B cell (primary cell): ENCODE data around the gene LIN7A. TPM values are rescaled to one million over a fixed set of nuclear protein-coding genes. Genes with fewer than 3 reads are reported as not detected.
"Not testable (repeated sequence)": the region's sequence is repeated elsewhere in the genome, so short reads cannot be mapped to it uniquely, and the experiment has no call there.

Experiments used
- ATAC-seq: fragments of 200-7000 bp; cut with Tn5 transposase; one replicate; pipeline ENCODE4 v1.10.0; 2021; ENCODE audit warnings: low read depth, mild to moderate bottlenecking, moderate number of reproducible peaks, moderate library complexity
- CTCF ChIA-PET: fragments of 350-600 bp; sonication (Branson Sonifier 250); formaldehyde crosslinking; loops from one replicate; lab custom pipeline; 2021; ENCODE audit warnings: antibody characterized with exemption, inconsistent platforms; lab: Charles Lee
- POLR2A ChIA-PET: fragments of 350-600 bp; sonication (Branson Sonifier 250); formaldehyde crosslinking; loops from one replicate; lab custom pipeline; 2021; ENCODE audit warnings: antibody characterized with exemption; lab: Charles Lee
- DNase-seq: peaks from one replicate; pipeline ENCODE4 v3.0.0; 2013
- H2AFZ ChIP-seq: 2 replicates; pipeline ENCODE4 v1.6.1; 2012; ENCODE audit warnings: mild to moderate bottlenecking, low read depth, low read length; ENCODE audit not compliant: insufficient read depth, poor library complexity, severe bottlenecking
- H3K27ac ChIP-seq, 2 donors: 1 replicate in 1 of 2; 2 replicates in 1 of 2; pipeline ENCODE4 v1.5.1; 2012 to 2013; ENCODE audit warnings: low read length in 2 of 2, mild to moderate bottlenecking in 2 of 2, moderate library complexity in 1 of 2
- H3K27me3 ChIP-seq, 4 experiments: fragments of 200-600 bp in 1 of 4; sonication (generic) in 1 of 4; replicated peaks in 1 of 4; 1 replicate in 2 of 4; 2 replicates in 2 of 4; pipeline versions ENCODE4 v1.6.1 to v1.7.0; 2013 to 2016; ENCODE audit warnings: low read length in 3 of 4, mild to moderate bottlenecking in 2 of 4, mixed read lengths in 1 of 4, moderate library complexity in 1 of 4; ENCODE audit not compliant: insufficient read depth in 4 of 4, control insufficient read depth in 3 of 4; ENCODE audit errors: control extremely low read depth in 1 of 4
- H3K36me3 ChIP-seq, 2 experiments: replicated peaks in 1 of 2; 1 replicate in 1 of 2; 2 replicates in 1 of 2; pipeline versions ENCODE4 v1.6.1 to v1.7.1; 2013; ENCODE audit warnings: low read length in 1 of 2; ENCODE audit not compliant: insufficient read depth in 2 of 2, control insufficient read depth in 1 of 2; ENCODE audit errors: control extremely low read depth in 1 of 2, extremely low read depth in 1 of 2
- H3K4me1 ChIP-seq, 2 donors: fragments of 200-600 bp in 1 of 2; sonication (generic) in 1 of 2; 1 replicate in 1 of 2; 2 replicates in 1 of 2; pipeline versions ENCODE4 v1.5.1 to v1.6.1; 2013 to 2017; ENCODE audit warnings: low read length in 2 of 2; ENCODE audit not compliant: control insufficient read depth in 2 of 2, insufficient read depth in 2 of 2
- H3K4me2 ChIP-seq: replicated peaks from 2 replicates; pipeline ENCODE3; 2012; ENCODE audit warnings: mild to moderate bottlenecking, low read depth, low read length; ENCODE audit not compliant: poor library complexity, severe bottlenecking
- H3K4me3 ChIP-seq, 5 experiments: fragments of 200-600 bp in 1 of 5; sonication (generic) in 1 of 5; 1 replicate in 3 of 5; 2 replicates in 2 of 5; pipeline versions ENCODE4 v1.5.1 to v1.7.0; 2011 to 2016; ENCODE audit warnings: low read length in 4 of 5, mild to moderate bottlenecking in 4 of 5, low read depth in 2 of 5, control low read depth in 1 of 5, moderate library complexity in 1 of 5; ENCODE audit not compliant: insufficient read depth in 1 of 5; ENCODE audit errors: control extremely low read depth in 1 of 5, extremely low read depth in 1 of 5
- H3K79me2 ChIP-seq: fragments of 200-600 bp; sonication (generic); one replicate; pipeline ENCODE4 v1.6.0; 2016; ENCODE audit warnings: low read length; ENCODE audit not compliant: control insufficient read depth, insufficient read depth
- H3K9ac ChIP-seq: fragments of 200-600 bp; sonication (generic); 2 replicates; pipeline ENCODE4 v1.6.1; 2017; ENCODE audit warnings: mild to moderate bottlenecking, low read length, moderate library complexity
- H3K9me3 ChIP-seq, 3 donors: one replicate each; pipeline versions ENCODE4 v1.6.1 to v1.7.1; 2013; ENCODE audit warnings: low read length in 2 of 3; ENCODE audit not compliant: control insufficient read depth in 2 of 3, insufficient read depth in 1 of 3; ENCODE audit errors: control extremely low read depth in 1 of 3
- H4K20me1 ChIP-seq: 2 replicates; pipeline ENCODE4 v1.6.0; 2012; ENCODE audit warnings: mild to moderate bottlenecking, low read length; ENCODE audit not compliant: insufficient read depth, control insufficient read depth, poor library complexity, severe bottlenecking
- H3K27ac Mint-ChIP-seq: one replicate; pipeline ENCODE4 v1.8.0; 2021; ENCODE audit warnings: mixed read lengths
- H3K27me3 Mint-ChIP-seq: one replicate; pipeline ENCODE4 v1.8.0; 2021; ENCODE audit warnings: mixed read lengths
- H3K4me1 Mint-ChIP-seq: one replicate; pipeline ENCODE4 v1.8.0; 2021; ENCODE audit warnings: mixed read lengths
- H3K4me3 Mint-ChIP-seq: one replicate; pipeline ENCODE4 v1.8.0; 2021; ENCODE audit warnings: mixed read lengths
- H3K9me3 Mint-ChIP-seq: one replicate; pipeline ENCODE4 v1.8.0; 2022; ENCODE audit warnings: mixed read lengths; ENCODE audit not compliant: insufficient read depth
- CTCF ChIP-seq: fragments of 200-600 bp; IDR thresholded peaks from one replicate; pipeline ENCODE4 v1.8.0; 2022; ENCODE audit warnings: antibody characterized with exemption, mild to moderate bottlenecking
- EZH2 ChIP-seq: IDR thresholded peaks from 2 replicates; pipeline ENCODE4 v1.6.1; 2012; ENCODE audit warnings: borderline replicate concordance, low read depth, mild to moderate bottlenecking, moderate library complexity, low read length; ENCODE audit not compliant: insufficient read depth, poor library complexity, severe bottlenecking
- WGBS: methylation state at CpG from one replicate; pipeline ENCODE4 v1.1.5; 2013; ENCODE audit warnings: missing lambda C conversion rate; ENCODE audit not compliant: insufficient coverage; 5-methylcytosine and 5-hydroxymethylcytosine counted together
- intact Hi-C: fragments of 100-400 bp; cut with micrococcal nuclease; formaldehyde crosslinking; loops from one replicate; pipeline ENCODE4 v1.10.0; 2022
- polyA plus RNA-seq: library from polyadenylated mRNA; depleted of rRNA; stranded (reverse); fragments of >200 nt; gene quantifications from 2 replicates; pipeline ENCODE4 v1.2.3, GENCODE V29; 2012
- total RNA-seq, 2 donors: library from RNA; stranded (reverse); fragments of 120-200 nt in 1 of 2; gene quantifications; 1 replicate in 1 of 2; 2 replicates in 1 of 2; pipeline versions ENCODE4 v1.2.3 to v1.2.4, GENCODE V29; 2013 to 2022

LIN7A gene
- total and polyA plus RNA-seq, 2 donors (not counting 1 experiment from before 2014, with no cell fraction given), result 0.10 TPM; not detected in 1

GRCh38 chr12:80792861-80793260 lies 144.9 kb downstream of the LIN7A start:
- no peaks in the 10 kb centered on the region for H3K4me1 ChIP-seq
- no peak overlapping the region for H3K4me3 ChIP-seq
- no peak overlapping the region for H2AFZ ChIP-seq
- DNase-seq, result no peak
- no peaks in the 10 kb centered on the region for H3K36me3 ChIP-seq
- ChIA-PET CTCF (no interaction called here), POLR2A (no interaction called here)
- no peak for TF ChIP-seq CTCF
- no peak for TF ChIP-seq EZH2
- no peak overlapping the region for H3K27ac ChIP-seq
- no peak overlapping the region for H3K4me3 Mint-ChIP-seq
- no peaks in the 10 kb centered on the region for H3K79me2 ChIP-seq
- H3K9me3 ChIP-seq, result peaks cover 0 to 5% (median 0%) of the 10 kb centered on the region in 3 donors
- no peaks in the 10 kb centered on the region for H3K9me3 Mint-ChIP-seq
- no peaks in the 10 kb centered on the region for H3K27me3 ChIP-seq
- H3K9ac ChIP-seq, result no peak overlapping the region
- no peaks in the 10 kb centered on the region for H3K4me1 Mint-ChIP-seq
- no peak for ATAC-seq
- H3K27me3 Mint-ChIP-seq, result no peaks in the 10 kb centered on the region
- H3K27ac Mint-ChIP-seq, result no peak overlapping the region
- H4K20me1 ChIP-seq, result no peaks in the 10 kb centered on the region
- H3K4me2 ChIP-seq, result no peak overlapping the region
- intact Hi-C loops, result no loop called here

- Histone ChIP-seq H3K79me2 (no peaks in the 10 kb centered on the region), H3K4me1 (no peaks in the 10 kb centered on the region), H3K4me3 (no peak overlapping the region), H3K4me2 (no peak overlapping the region), H4K20me1 (no peaks in the 10 kb centered on the region), H3K27me3 (no peaks in the 10 kb centered on the region), H3K9me3 (peaks cover 0 to 5% (median 0%) of the 10 kb centered on the region in 3 donors), H3K9ac (no peak overlapping the region), H2AFZ (no peak overlapping the region), H3K36me3 (no peaks in the 10 kb centered on the region), H3K27ac (no peak overlapping the region)
- TF ChIP-seq CTCF (no peak), EZH2 (no peak)
- Mint-ChIP-seq H3K9me3 (no peaks in the 10 kb centered on the region), H3K27me3 (no peaks in the 10 kb centered on the region), H3K4me1 (no peaks in the 10 kb centered on the region), H3K27ac (no peak overlapping the region), H3K4me3 (no peak overlapping the region)
- POLR2A ChIA-PET, result no interaction called here
- CTCF ChIA-PET, result no interaction called here
- ATAC-seq (no peak), DNase-seq (no peak)
- intact Hi-C loops, result no loop called here
Measured at GRCh38 chr12:80791863-80792262, 145.9 kb downstream of the LIN7A start.

- POLR2A ChIA-PET, H3K27ac Mint-ChIP-seq, H3K79me2 ChIP-seq, H3K4me1 Mint-ChIP-seq, H3K9me3 Mint-ChIP-seq, H3K4me2 ChIP-seq, H3K36me3 ChIP-seq, H2AFZ ChIP-seq, H3K4me3 ChIP-seq, H3K9me3 ChIP-seq, H3K9ac ChIP-seq, H3K4me3 Mint-ChIP-seq, H4K20me1 ChIP-seq, H3K27me3 ChIP-seq, H3K27ac ChIP-seq, DNase-seq, H3K4me1 ChIP-seq, intact Hi-C loops, H3K27me3 Mint-ChIP-seq, CTCF ChIA-PET, ATAC-seq: not testable (repeated sequence)
- 96% methylated on average over 8 of the region's 10 CpGs for WGBS
Measured at GRCh38 chr12:80788407-80788806, 149.3 kb downstream of the LIN7A start.
